SK-N-SH (cell line): Measurements from ENCODE around the gene SRXN1. TPM values are rescaled to one million over a fixed set of nuclear protein-coding genes. Genes with fewer than 3 reads are reported as not detected.

Source experiments
- CTCF ChIA-PET: fragments of 300-600, 350-600 bp; formaldehyde crosslinking; extraction: SDS; loops from one replicate; lab custom pipeline; 2021; lab: Yijun Ruan, JAX
- POLR2A ChIA-PET: fragments of 350-600 bp; sonication (Branson Sonifier 250); formaldehyde crosslinking; extraction: SDS; loops from one replicate; lab custom pipeline; 2020; ENCODE audit warnings: antibody characterized with exemption, inconsistent platforms; lab: Yijun Ruan, JAX
- DNase-seq: peaks from one replicate; pipeline ENCODE4 v3.0.0; 2012
- H2AFZ ChIP-seq: fragments of 200-600 bp; sonication (generic); 2 replicates; pipeline ENCODE4 v1.8.1; 2016; ENCODE audit warnings: antibody characterized with exemption, mild to moderate bottlenecking, low read depth
- H3F3A ChIP-seq: fragments of 200-600 bp; sonication (generic); replicated peaks from 2 replicates; pipeline ENCODE3; 2016; ENCODE audit warnings: antibody characterized with exemption, mild to moderate bottlenecking; ENCODE audit not compliant: insufficient read depth
- H3K27ac ChIP-seq, 2 experiments: fragments of 200-500 bp in 1 of 2; fragments of 200-600 bp in 1 of 2; sonication (Bioruptor generic) in 1 of 2; sonication (generic), shearing (Covaris generic) in 1 of 2; 2 replicates each; pipeline versions ENCODE4 v1.5.1 to v1.6.1; 2014 to 2016; ENCODE audit warnings: low read depth in 2 of 2, inconsistent platforms in 1 of 2, low read length in 1 of 2, mild to moderate bottlenecking in 1 of 2, mixed read lengths in 1 of 2
- H3K27me3 ChIP-seq: fragments of 200-600 bp; sonication (generic), shearing (Covaris generic); 2 replicates; pipeline ENCODE4 v1.6.1; 2016; ENCODE audit warnings: mixed run types; ENCODE audit not compliant: insufficient read depth
- H3K36me3 ChIP-seq, 2 experiments: fragments of 200-500 bp in 1 of 2; fragments of 200-600 bp in 1 of 2; sonication (Bioruptor generic) in 1 of 2; sonication (generic) in 1 of 2; replicated peaks in 1 of 2; 2 replicates each; pipeline versions ENCODE3 to v1.5.1; 2014 to 2016; ENCODE audit warnings: low read length in 1 of 2, mild to moderate bottlenecking in 1 of 2; ENCODE audit not compliant: insufficient read depth in 2 of 2, control insufficient read depth in 1 of 2
- H3K4me1 ChIP-seq, 2 experiments: fragments of 200-500 bp in 1 of 2; fragments of 200-600 bp in 1 of 2; sonication (Bioruptor generic) in 1 of 2; sonication (generic), shearing (Covaris generic) in 1 of 2; 2 replicates each; pipeline versions ENCODE4 v1.5.1 to v1.6.1; 2014 to 2016; ENCODE audit warnings: low read depth in 1 of 2, low read length in 1 of 2, mixed run types in 1 of 2; ENCODE audit not compliant: insufficient read depth in 2 of 2, control insufficient read depth in 1 of 2
- H3K4me2 ChIP-seq: fragments of 200-600 bp; sonication (generic), shearing (Covaris generic); 2 replicates; pipeline ENCODE4 v1.6.1; 2017; ENCODE audit warnings: mixed run types
- H3K4me3 ChIP-seq, 2 experiments: fragments of 200-500 bp in 1 of 2; fragments of 200-600 bp in 1 of 2; sonication (Bioruptor generic) in 1 of 2; sonication (generic), shearing (Covaris generic) in 1 of 2; 2 replicates each; pipeline versions ENCODE4 v1.5.1 to v1.8.1; 2014 to 2016; ENCODE audit warnings: low read depth in 2 of 2, inconsistent platforms in 1 of 2, low read length in 1 of 2, mild to moderate bottlenecking in 1 of 2, mixed read lengths in 1 of 2, moderate library complexity in 1 of 2
- H3K79me2 ChIP-seq: fragments of 200-600 bp; sonication (generic); 2 replicates; pipeline ENCODE4 v1.8.1; 2017; ENCODE audit warnings: mild to moderate bottlenecking; ENCODE audit not compliant: insufficient read depth
- H3K9ac ChIP-seq: fragments of 200-600 bp; sonication (generic); 2 replicates; pipeline ENCODE4 v1.6.1; 2017; ENCODE audit warnings: mixed run types
- H3K9me2 ChIP-seq: fragments of 200-600 bp; sonication (generic); 2 replicates; pipeline ENCODE4 v1.6.1; 2017; ENCODE audit warnings: mixed run types
- H3K9me3 ChIP-seq: fragments of 200-600 bp; sonication (generic); 2 replicates; pipeline ENCODE4 v1.6.1; 2017; ENCODE audit warnings: mixed run types, mild to moderate bottlenecking, moderate library complexity
- H4K20me1 ChIP-seq: fragments of 200-600 bp; sonication (generic); 2 replicates; pipeline ENCODE4 v1.6.1; 2017; ENCODE audit warnings: mild to moderate bottlenecking, mixed run types; ENCODE audit not compliant: insufficient read depth
- CHD2 ChIP-seq: fragments of 150-350 bp; IDR thresholded peaks from 2 replicates; pipeline ENCODE4 v1.6.1; 2018; ENCODE audit warnings: low read length; ENCODE audit not compliant: partially characterized antibody
- CTCF ChIP-seq: fragments of 200-600 bp; sonication (generic); IDR thresholded peaks from 2 replicates; pipeline ENCODE4 v1.6.1; 2017; ENCODE audit warnings: antibody characterized with exemption, mild to moderate bottlenecking, moderate library complexity
- ELF1 ChIP-seq: IDR thresholded peaks from 2 replicates; pipeline ENCODE4 v1.4.0; 2012
- EZH2phosphoT487 ChIP-seq: fragments of 200-600 bp; sonication (generic); IDR thresholded peaks from 2 replicates; pipeline ENCODE4 v1.6.1; 2017; ENCODE audit warnings: low read depth, mixed run types, mild to moderate bottlenecking, antibody characterized with exemption, moderate library complexity, borderline replicate concordance
- IRF3 ChIP-seq: fragments of 150-350 bp; IDR thresholded peaks from 2 replicates; pipeline ENCODE4 v1.6.1; 2016; ENCODE audit warnings: mild to moderate bottlenecking, low read depth, low read length
- JUND ChIP-seq: IDR thresholded peaks from 2 replicates; pipeline ENCODE4 v1.4.0; 2012
- MEF2A ChIP-seq: IDR thresholded peaks from 2 replicates; pipeline ENCODE4 v1.4.0; 2012; ENCODE audit warnings: low read depth, borderline replicate concordance
- MXI1 ChIP-seq: IDR thresholded peaks from 2 replicates; pipeline ENCODE4 v1.6.1; 2012; ENCODE audit warnings: mild to moderate bottlenecking, low read depth, low read length, improper control_type of control experiment
- NFIC ChIP-seq: IDR thresholded peaks from 2 replicates; pipeline ENCODE4 v1.4.0; 2012; ENCODE audit warnings: borderline replicate concordance
- REST ChIP-seq: IDR thresholded peaks from 2 replicates; pipeline ENCODE4 v1.6.1; 2012; ENCODE audit warnings: mild to moderate bottlenecking, low read depth, low read length, moderate library complexity
- RFX5 ChIP-seq: IDR thresholded peaks from 2 replicates; pipeline ENCODE4 v1.6.1; 2012; ENCODE audit warnings: mild to moderate bottlenecking, improper control_type of control experiment, low read length
- RXRA ChIP-seq: IDR thresholded peaks from 2 replicates; pipeline ENCODE4 v1.4.0; 2012; ENCODE audit warnings: low read depth, mild to moderate bottlenecking, borderline replicate concordance
- SIN3A ChIP-seq: IDR thresholded peaks from 2 replicates; pipeline ENCODE4 v1.6.1; 2012; ENCODE audit warnings: low read depth, mild to moderate bottlenecking, low read length, moderate library complexity, borderline replicate concordance
- SMC3 ChIP-seq: IDR thresholded peaks from 2 replicates; pipeline ENCODE4 v1.6.1; 2012; ENCODE audit warnings: low read depth, low read length, improper control_type of control experiment
- USF2 ChIP-seq: fragments of 150-350 bp; IDR thresholded peaks from 2 replicates; pipeline ENCODE4 v1.6.1; 2017; ENCODE audit warnings: antibody characterized with exemption, low read length, low read depth, borderline replicate concordance
- YY1 ChIP-seq: IDR thresholded peaks from 2 replicates; pipeline ENCODE4 v1.4.0; 2012; ENCODE audit warnings: low read depth, mild to moderate bottlenecking
- ZBTB33 ChIP-seq: IDR thresholded peaks from 2 replicates; pipeline ENCODE4 v1.4.0; 2012; ENCODE audit warnings: low read depth, borderline replicate concordance
- WGBS: methylation state at CpG from one replicate; pipeline ENCODE4 v1.1.6; 2017; ENCODE audit warnings: low lambda C conversion rate; 5-methylcytosine and 5-hydroxymethylcytosine counted together
- polyA plus RNA-seq, 3 experiments: library from polyadenylated mRNA; depleted of rRNA; stranded (reverse); fragments of >200 nt; gene quantifications; 2 replicates each; pipeline ENCODE4 v1.2.3, GENCODE V29; 2012

Gene SRXN1
- polyA plus RNA-seq, 1 of the 3 experiments (the other 2 are of a cell fraction): 26.2 TPM

GRCh38 chr20:695165-695866 is 42.3 kb upstream of the SRXN1 start:
- Histone ChIP-seq H3F3A (no peaks in the 10 kb centered on the region), H3K79me2 (no peaks in the 10 kb centered on the region), H2AFZ (no peak overlapping the region), H3K4me1 (peaks cover 0 to 12% of the 10 kb centered on the region in 2 experiments; a peak in 1 of 4 replicates), H3K9me2 (no peaks in the 10 kb centered on the region), H3K27me3 (peaks cover 9% of the 10 kb centered on the region; the same call in 1 of the 2 replicates), H3K27ac (no peak overlapping the region), H3K9ac (no peak overlapping the region), H3K36me3 (no peaks in the 10 kb centered on the region), H3K4me2 (no peak overlapping the region), H4K20me1 (no peaks in the 10 kb centered on the region), H3K4me3 (no peak overlapping the region), H3K9me3 (no peaks in the 10 kb centered on the region)
- CTCF ChIA-PET: interaction anchor here (1.2 kb wide), 1 partner anchor 11 kb away, joined by 3 read pairs; no protein-coding TSS in a partner anchor
- POLR2A ChIA-PET: no interaction called here
- 43% methylated on average over 2 of the region's 2 CpGs for WGBS
- no peak for DNase-seq
- TF ChIP-seq CTCF (no peak), SIN3A (no peak), MXI1 (no peak), SMC3 (no peak), JUND (no peak), ZBTB33 (no peak), NFIC (no peak), CHD2 (no peak), USF2 (no peak), IRF3 (no peak), ELF1 (no peak), RFX5 (no peak), MEF2A (no peak), RXRA (no peak), EZH2phosphoT487 (no peak), REST (no peak), YY1 (no peak)
